Lower lobe of right lung (tissue), 2 donors: Measurements from ENCODE around the gene KIF6. TPM values are rescaled to one million over a fixed set of nuclear protein-coding genes. Genes with fewer than 3 reads are reported as not detected.
"Not testable (repeated sequence)": the region's sequence is repeated elsewhere in the genome, so short reads cannot be mapped to it uniquely, and the experiment has no call there.

Source experiments
- ATAC-seq, 2 donors: fragments of 200-7000 bp; cut with Tn5 transposase; one replicate each; pipeline ENCODE4 v1.9.1; 2020 to 2022; ENCODE audit warnings: mild to moderate bottlenecking in 2 of 2, moderate library complexity in 2 of 2
- DNase-seq: peaks from one replicate; pipeline ENCODE4 v3.0.0-alpha.2; 2020
- H3K27ac ChIP-seq: fragments of 200-600 bp; one replicate; pipeline ENCODE4 v1.8.0; 2022
- H3K27me3 ChIP-seq: fragments of 200-600 bp; one replicate; pipeline ENCODE4 v1.8.0; 2022; ENCODE audit warnings: low read depth
- H3K36me3 ChIP-seq: fragments of 200-600 bp; one replicate; pipeline ENCODE4 v1.8.0; 2022; ENCODE audit warnings: mild to moderate bottlenecking
- H3K4me1 ChIP-seq: fragments of 200-600 bp; one replicate; pipeline ENCODE4 v1.8.0; 2022
- H3K4me3 ChIP-seq: fragments of 200-600 bp; one replicate; pipeline ENCODE4 v1.8.0; 2022; ENCODE audit warnings: mild to moderate bottlenecking
- H3K9me3 ChIP-seq: fragments of 200-600 bp; one replicate; pipeline ENCODE4 v1.8.0; 2022
- CTCF ChIP-seq: fragments of 200-600 bp; IDR thresholded peaks from one replicate; pipeline ENCODE4 v1.8.0; 2022; ENCODE audit warnings: antibody characterized with exemption, mild to moderate bottlenecking
- intact Hi-C: fragments of 100-400 bp; cut with DNase I; formaldehyde crosslinking; loops from one replicate; pipeline ENCODE4 v1.11.0; 2022
- total RNA-seq: library from RNA; stranded (reverse); fragmentation: NEBNext Ultra II Directional; extraction: Animal tissue kit (Norgen Biotek cat#: 25700); gene quantifications from one replicate; pipeline ENCODE4 v1.2.1, GENCODE V29; 2021
- donor health status: DM: no; HTN: yes; CAD: no; lungs with severe emphysema.

The KIF6 gene
- total RNA-seq, 1 donor from 2014 or later = 2.5 TPM

- Histone ChIP-seq H3K27ac (no peak overlapping the region), H3K36me3 (no peaks in the 10 kb centered on the region), H3K9me3 (no peaks in the 10 kb centered on the region), H3K4me3 (no peak overlapping the region), H3K4me1 (peaks cover 5% of the 10 kb centered on the region), H3K27me3 (no peaks in the 10 kb centered on the region)
- no peak for DNase-seq
- no peak for TF ChIP-seq CTCF
- intact Hi-C loops = no loop called here
- ATAC-seq = no peak
These were observed 236.8 kb downstream of the KIF6 start for GRCh38 chr6:39488255-39488879.

- no peaks in the 10 kb centered on the region for H3K27me3 ChIP-seq
- H3K27ac ChIP-seq = no peak overlapping the region
- H3K4me3 ChIP-seq = no peak overlapping the region
- no peak for TF ChIP-seq CTCF
- DNase-seq (no peak), ATAC-seq (no peak)
- no peaks in the 10 kb centered on the region for H3K4me1 ChIP-seq
- intact Hi-C loops = no loop called here
- no peaks in the 10 kb centered on the region for H3K9me3 ChIP-seq
- no peaks in the 10 kb centered on the region for H3K36me3 ChIP-seq
These were observed 240.9 kb downstream of the KIF6 start for GRCh38 chr6:39484276-39484675.

GRCh38 chr6:39479819-39480218 is 245.4 kb downstream of the KIF6 start:
- H3K36me3 ChIP-seq, H3K27ac ChIP-seq, H3K9me3 ChIP-seq, DNase-seq, H3K27me3 ChIP-seq, ATAC-seq, H3K4me3 ChIP-seq, H3K4me1 ChIP-seq, intact Hi-C loops: not testable (repeated sequence)

- TF ChIP-seq CTCF = no peak
- no peak overlapping the region for H3K4me3 ChIP-seq
- ATAC-seq (no peak), DNase-seq (no peak)
- intact Hi-C loops = no loop called here
- H3K27me3 ChIP-seq = no peaks in the 10 kb centered on the region
- no peak overlapping the region for H3K27ac ChIP-seq
- no peaks in the 10 kb centered on the region for H3K9me3 ChIP-seq
- no peaks in the 10 kb centered on the region for H3K4me1 ChIP-seq
- no peaks in the 10 kb centered on the region for H3K36me3 ChIP-seq
These were observed 248.5 kb downstream of the KIF6 start for GRCh38 chr6:39476670-39477069.

GRCh38 chr6:39476151-39476550 is 249.1 kb downstream of the KIF6 start:
- Histone ChIP-seq H3K4me1 (no peaks in the 10 kb centered on the region), H3K4me3 (no peak overlapping the region), H3K27ac (no peak overlapping the region), H3K27me3 (no peaks in the 10 kb centered on the region), H3K9me3 (no peaks in the 10 kb centered on the region), H3K36me3 (no peaks in the 10 kb centered on the region)
- no peak for ATAC-seq
- no peak for TF ChIP-seq CTCF
- DNase-seq = no peak
- intact Hi-C loops = no loop called here

GRCh38 chr6:39471954-39472659 is 253.1 kb downstream of the KIF6 start:
- intact Hi-C loops = no loop called here
- no peaks in the 10 kb centered on the region for H3K27me3 ChIP-seq
- no peak for TF ChIP-seq CTCF
- no peaks in the 10 kb centered on the region for H3K4me1 ChIP-seq
- no peaks in the 10 kb centered on the region for H3K9me3 ChIP-seq
- H3K36me3 ChIP-seq = no peaks in the 10 kb centered on the region
- H3K4me3 ChIP-seq = no peak overlapping the region
- H3K27ac ChIP-seq = no peak overlapping the region
- no peak for ATAC-seq
- DNase-seq = no peak
